ENCODE data around the gene CACNG4.

CACNG4 gene

DNA sequence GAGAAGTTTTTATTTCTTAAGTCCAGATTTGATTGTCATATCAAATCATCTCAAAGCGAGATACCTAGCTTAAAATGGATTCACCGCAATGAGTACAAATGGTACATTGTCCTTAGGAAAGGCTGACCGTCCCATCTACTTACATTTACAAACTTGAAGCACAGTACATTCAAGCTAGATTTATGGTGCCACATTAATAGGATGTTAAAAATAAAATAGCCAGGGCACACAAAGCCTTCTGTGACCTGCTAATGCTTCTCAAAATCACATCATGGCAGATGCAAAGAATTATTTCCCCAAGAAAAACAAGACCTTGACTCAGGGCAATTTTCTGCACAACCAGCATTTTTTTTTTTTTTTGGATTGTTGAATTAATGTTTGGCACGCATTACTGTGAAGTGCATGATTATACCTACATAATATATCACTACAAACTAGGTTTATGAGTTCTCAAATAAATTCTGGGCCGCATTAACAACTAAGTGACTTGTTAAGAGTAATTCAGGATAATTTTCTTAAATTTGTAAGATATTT, 105.2 kb downstream of the CACNG4 start:
- Histone ChIP-seq H3K27me3 (ENCODE audit: insufficient read depth, low read length, poor library complexity, severe bottlenecking) (no peaks in the 10 kb centered on the region), H3K4me1 (ENCODE audit: insufficient read depth, low read length, poor library complexity, severe bottlenecking) (no peaks in the 10 kb centered on the region), H3K9ac (ENCODE audit: low read depth, low read length, poor library complexity, severe bottlenecking) (no peak overlapping the region), H3K4me2 (ENCODE audit: low read depth, low read length, poor library complexity, severe bottlenecking) (no peak overlapping the region), H3K9me2 (replicated peaks; ENCODE audit: low read depth, low read length) (no peaks in the 10 kb centered on the region), H2AFZ (ENCODE audit: low read length) (no peak overlapping the region), H3K79me2 (ENCODE audit: insufficient read depth, low read length) (no peaks in the 10 kb centered on the region), H3K9me3 (ENCODE audit: insufficient read depth, low read depth, low read length) (no peaks in the 10 kb centered on the region), H3K36me3 (ENCODE audit: insufficient read depth, low read length) (peaks cover 6% of the 10 kb centered on the region; the same call in 1 of the 2 replicates), H4K20me1 (ENCODE audit: insufficient read depth, low read length, poor library complexity, severe bottlenecking) (no peaks in the 10 kb centered on the region), H3K4me3 (ENCODE audit: low read length, poor library complexity, severe bottlenecking) (no peak overlapping the region), H3F3A (ENCODE audit: low read depth) (no peaks in the 10 kb centered on the region)
- TF ChIP-seq, protein P1, sequence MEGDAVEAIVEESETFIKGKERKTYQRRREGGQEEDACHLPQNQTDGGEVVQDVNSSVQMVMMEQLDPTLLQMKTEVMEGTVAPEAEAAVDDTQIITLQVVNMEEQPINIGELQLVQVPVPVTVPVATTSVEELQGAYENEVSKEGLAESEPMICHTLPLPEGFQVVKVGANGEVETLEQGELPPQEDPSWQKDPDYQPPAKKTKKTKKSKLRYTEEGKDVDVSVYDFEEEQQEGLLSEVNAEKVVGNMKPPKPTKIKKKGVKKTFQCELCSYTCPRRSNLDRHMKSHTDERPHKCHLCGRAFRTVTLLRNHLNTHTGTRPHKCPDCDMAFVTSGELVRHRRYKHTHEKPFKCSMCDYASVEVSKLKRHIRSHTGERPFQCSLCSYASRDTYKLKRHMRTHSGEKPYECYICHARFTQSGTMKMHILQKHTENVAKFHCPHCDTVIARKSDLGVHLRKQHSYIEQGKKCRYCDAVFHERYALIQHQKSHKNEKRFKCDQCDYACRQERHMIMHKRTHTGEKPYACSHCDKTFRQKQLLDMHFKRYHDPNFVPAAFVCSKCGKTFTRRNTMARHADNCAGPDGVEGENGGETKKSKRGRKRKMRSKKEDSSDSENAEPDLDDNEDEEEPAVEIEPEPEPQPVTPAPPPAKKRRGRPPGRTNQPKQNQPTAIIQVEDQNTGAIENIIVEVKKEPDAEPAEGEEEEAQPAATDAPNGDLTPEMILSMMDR (conservative IDR thresholded peaks at IDR 0.05; ENCODE audit: low read length): no peak
- no peak for TF ChIP-seq EZH2phosphoT487 (IDR thresholded peaks at IDR 0.05; ENCODE audit: borderline replicate concordance)

DNA sequence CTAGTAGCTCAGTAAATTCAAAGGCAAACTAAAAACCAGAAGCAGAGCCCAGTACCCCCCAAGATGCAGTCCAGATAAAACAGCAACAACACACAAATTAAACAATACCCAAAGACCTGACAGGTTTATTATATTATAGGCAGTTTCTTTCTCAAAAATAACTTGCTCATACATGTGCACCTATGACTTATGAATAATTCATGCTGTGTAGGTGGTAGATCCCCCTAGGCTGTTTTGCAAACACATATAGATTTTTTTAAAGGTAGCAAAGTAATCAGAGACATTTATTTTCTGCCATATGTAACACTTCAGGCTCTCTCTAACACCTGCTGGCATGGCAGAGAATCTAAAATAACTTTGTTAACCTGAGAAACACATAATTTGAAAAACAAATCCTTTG, 107.1 kb downstream of the CACNG4 start:
- Histone ChIP-seq H3K9ac (ENCODE audit: low read depth, low read length, poor library complexity, severe bottlenecking) (no peak overlapping the region), H3K4me3 (ENCODE audit: low read length, poor library complexity, severe bottlenecking) (no peak overlapping the region), H3K27me3 (ENCODE audit: insufficient read depth, low read length, poor library complexity, severe bottlenecking) (no peaks in the 10 kb centered on the region), H3K9me2 (replicated peaks; ENCODE audit: low read depth, low read length) (no peaks in the 10 kb centered on the region), H4K20me1 (ENCODE audit: insufficient read depth, low read length, poor library complexity, severe bottlenecking) (no peaks in the 10 kb centered on the region), H3K4me1 (ENCODE audit: insufficient read depth, low read length, poor library complexity, severe bottlenecking) (no peaks in the 10 kb centered on the region), H2AFZ (ENCODE audit: low read length) (no peak overlapping the region), H3K9me3 (ENCODE audit: insufficient read depth, low read depth, low read length) (no peaks in the 10 kb centered on the region), H3K4me2 (ENCODE audit: low read depth, low read length, poor library complexity, severe bottlenecking) (no peak overlapping the region), H3K79me2 (ENCODE audit: insufficient read depth, low read length) (no peaks in the 10 kb centered on the region), H3F3A (ENCODE audit: low read depth) (no peaks in the 10 kb centered on the region), H3K36me3 (ENCODE audit: insufficient read depth, low read length) (peaks cover 16% of the 10 kb centered on the region; the same call in 1 of the 2 replicates)
- TF ChIP-seq, protein P1 (conservative IDR thresholded peaks at IDR 0.05; ENCODE audit: low read length): no peak
- no peak for TF ChIP-seq EZH2phosphoT487 (IDR thresholded peaks at IDR 0.05; ENCODE audit: borderline replicate concordance)

DNA sequence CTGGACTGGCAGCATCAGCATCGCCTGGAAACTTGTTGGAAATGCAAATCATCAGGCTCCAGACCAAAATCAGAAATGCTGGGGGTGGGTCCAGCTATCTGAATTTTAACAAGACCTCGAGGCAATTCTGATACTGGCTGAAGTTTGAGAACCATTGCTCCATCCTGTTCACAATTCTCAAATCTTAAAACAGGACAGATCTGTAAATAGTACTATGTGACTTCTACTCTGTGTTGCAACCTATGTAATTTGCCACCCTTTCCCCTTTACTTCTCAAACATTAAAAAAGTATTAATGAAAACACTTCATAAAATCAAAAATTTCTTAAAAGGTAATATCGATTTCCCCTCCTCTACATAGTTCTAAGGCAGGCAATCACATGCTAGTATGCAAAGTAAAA, 108.4 kb downstream of the CACNG4 start:
- H4K20me1 ChIP-seq (ENCODE audit: insufficient read depth, low read length, poor library complexity, severe bottlenecking): no peaks in the 10 kb centered on the region

More for the DNA sequence above, 108.4 kb downstream of the CACNG4 start:
- Histone ChIP-seq H3K27me3 (ENCODE audit: insufficient read depth, low read length, poor library complexity, severe bottlenecking) (no peaks in the 10 kb centered on the region), H3K79me2 (ENCODE audit: insufficient read depth, low read length) (no peaks in the 10 kb centered on the region), H3F3A (ENCODE audit: low read depth) (no peaks in the 10 kb centered on the region), H3K9ac (ENCODE audit: low read depth, low read length, poor library complexity, severe bottlenecking) (no peak overlapping the region), H3K36me3 (ENCODE audit: insufficient read depth, low read length) (peaks cover 26% of the 10 kb centered on the region; the same call in 1 of the 2 replicates), H3K9me2 (replicated peaks; ENCODE audit: low read depth, low read length) (no peaks in the 10 kb centered on the region), H3K4me3 (ENCODE audit: low read length, poor library complexity, severe bottlenecking) (no peak overlapping the region), H3K4me1 (ENCODE audit: insufficient read depth, low read length, poor library complexity, severe bottlenecking) (no peaks in the 10 kb centered on the region), H3K4me2 (ENCODE audit: low read depth, low read length, poor library complexity, severe bottlenecking) (no peak overlapping the region), H3K9me3 (ENCODE audit: insufficient read depth, low read depth, low read length) (no peaks in the 10 kb centered on the region), H2AFZ (ENCODE audit: low read length) (no peak overlapping the region)
- TF ChIP-seq, protein P1 (conservative IDR thresholded peaks at IDR 0.05; ENCODE audit: low read length): no peak
- no peak for TF ChIP-seq EZH2phosphoT487 (IDR thresholded peaks at IDR 0.05; ENCODE audit: borderline replicate concordance)
